Measurements from ENCODE around the gene ASPSCR1. TPM values are rescaled to one million over a fixed set of nuclear protein-coding genes. Genes with fewer than 3 reads are reported as not detected.

Gene ASPSCR1
- total RNA-seq, 6 donors from 2014 or later, result 26.0 to 96.4 (median 56.1) TPM

DNA sequence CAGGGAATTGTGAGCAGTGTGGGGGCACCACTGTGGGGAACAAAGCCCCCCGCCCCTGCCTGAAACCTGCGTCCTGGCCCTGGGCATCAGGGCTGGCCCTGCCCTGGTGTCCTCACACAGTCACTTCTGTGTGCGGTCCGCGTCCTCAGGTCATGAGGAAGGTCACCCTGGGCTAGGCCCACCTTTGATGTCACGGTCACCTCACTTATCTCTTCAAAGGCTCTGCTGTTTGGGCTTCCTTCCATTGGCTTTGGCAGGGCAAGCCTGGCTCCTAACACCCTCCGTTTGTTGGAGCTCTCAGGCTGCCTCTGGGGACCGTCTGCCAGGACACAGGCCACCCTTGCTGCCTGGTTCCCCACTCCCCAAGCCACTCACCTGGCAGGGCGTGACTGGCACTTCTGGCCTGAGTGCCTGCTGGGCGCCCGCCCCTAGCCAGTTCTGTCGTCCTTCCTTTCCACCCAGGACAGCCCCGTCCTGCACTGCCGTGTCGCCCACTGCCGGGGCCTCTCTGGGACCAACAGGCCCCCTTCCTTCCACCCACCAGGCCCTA, 36.4 kb downstream of the ASPSCR1 start:
- Histone ChIP-seq H3K36me3 (peaks cover 0 to 33% (median 7%) of the 10 kb centered on the region in 4 donors), H3K4me1 (peaks cover 0 to 47% (median 20%) of the 10 kb centered on the region in 4 donors), H3K9me3 (no peaks in the 10 kb centered on the region), H3K27ac (peak overlapping the region; percentile 75 to 91 (median 79)), H3K4me3 (peak overlapping the region in 2 of 4 donors; percentile 12 to 18), H3K27me3 (no peaks in the 10 kb centered on the region)
- TF ChIP-seq POLR2A (IDR thresholded peaks at IDR 0.05), result peak in 2 of 4 donors; percentile 26 to 79
- TF ChIP-seq POLR2AphosphoS5 (IDR thresholded peaks at IDR 0.05), result peak in 1 of 2 donors; percentile 56
- no peak for TF ChIP-seq EP300 (IDR thresholded peaks at IDR 0.05)
- 68 to 75% methylated on average over 13 to 15 of the region's 16 CpGs for WGBS, 2 donors
- ATAC-seq (ENCODE audit: low FRiP score in 2 of 2) (peak in 1 of 2 donors; percentile 56), DNase-seq (peak; percentile 82 to 85)

DNA sequence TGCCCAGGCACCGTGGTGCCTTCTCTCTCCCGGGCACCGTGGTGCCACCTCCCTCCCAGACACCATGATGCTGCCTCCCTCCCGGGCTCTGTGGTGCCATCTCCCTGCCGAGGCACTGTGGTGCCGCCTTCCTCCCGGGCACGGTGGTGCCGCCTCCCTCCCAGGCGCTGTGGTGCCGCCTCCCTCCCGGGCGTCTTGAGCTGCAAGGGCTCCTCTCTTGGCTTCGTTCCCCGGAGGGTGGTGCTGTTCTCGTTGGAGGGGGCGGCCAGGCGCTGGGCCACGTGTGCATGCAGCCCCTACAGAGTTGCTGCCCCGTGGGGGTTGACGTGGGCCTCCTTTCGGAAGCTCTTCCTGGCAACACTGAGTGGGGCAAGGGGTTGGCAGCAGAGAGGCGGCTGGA, 37.0 kb downstream of the ASPSCR1 start:
- ATAC-seq (ENCODE audit: low FRiP score in 2 of 2), result peak in 1 of 2 donors; percentile 5
- 57 to 67% methylated on average over 1 to 23 of the region's 23 CpGs for WGBS, 2 donors
- DNase-seq, result peak; percentile 61 to 85
- TF ChIP-seq POLR2AphosphoS5 (IDR thresholded peaks at IDR 0.05) (no peak), EP300 (IDR thresholded peaks at IDR 0.05) (no peak), POLR2A (IDR thresholded peaks at IDR 0.05) (no peak)
- TF ChIP-seq, protein P1, sequence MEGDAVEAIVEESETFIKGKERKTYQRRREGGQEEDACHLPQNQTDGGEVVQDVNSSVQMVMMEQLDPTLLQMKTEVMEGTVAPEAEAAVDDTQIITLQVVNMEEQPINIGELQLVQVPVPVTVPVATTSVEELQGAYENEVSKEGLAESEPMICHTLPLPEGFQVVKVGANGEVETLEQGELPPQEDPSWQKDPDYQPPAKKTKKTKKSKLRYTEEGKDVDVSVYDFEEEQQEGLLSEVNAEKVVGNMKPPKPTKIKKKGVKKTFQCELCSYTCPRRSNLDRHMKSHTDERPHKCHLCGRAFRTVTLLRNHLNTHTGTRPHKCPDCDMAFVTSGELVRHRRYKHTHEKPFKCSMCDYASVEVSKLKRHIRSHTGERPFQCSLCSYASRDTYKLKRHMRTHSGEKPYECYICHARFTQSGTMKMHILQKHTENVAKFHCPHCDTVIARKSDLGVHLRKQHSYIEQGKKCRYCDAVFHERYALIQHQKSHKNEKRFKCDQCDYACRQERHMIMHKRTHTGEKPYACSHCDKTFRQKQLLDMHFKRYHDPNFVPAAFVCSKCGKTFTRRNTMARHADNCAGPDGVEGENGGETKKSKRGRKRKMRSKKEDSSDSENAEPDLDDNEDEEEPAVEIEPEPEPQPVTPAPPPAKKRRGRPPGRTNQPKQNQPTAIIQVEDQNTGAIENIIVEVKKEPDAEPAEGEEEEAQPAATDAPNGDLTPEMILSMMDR (IDR thresholded peaks at IDR 0.05), result peak in 3 of 6 experiments; percentile 4 to 21 (median 18)
- H3K4me1 ChIP-seq, result peaks cover 0 to 52% (median 23%) of the 10 kb centered on the region in 4 donors
- H3K36me3 ChIP-seq, result peaks cover 0 to 32% (median 7%) of the 10 kb centered on the region in 4 donors
- H3K9me3 ChIP-seq, result no peaks in the 10 kb centered on the region
- H3K27ac ChIP-seq, result peak overlapping the region; percentile 21 to 91 (median 79)
- no peaks in the 10 kb centered on the region for H3K27me3 ChIP-seq
- peak overlapping the region in 2 of 4 donors; percentile 12 to 18 for H3K4me3 ChIP-seq

DNA sequence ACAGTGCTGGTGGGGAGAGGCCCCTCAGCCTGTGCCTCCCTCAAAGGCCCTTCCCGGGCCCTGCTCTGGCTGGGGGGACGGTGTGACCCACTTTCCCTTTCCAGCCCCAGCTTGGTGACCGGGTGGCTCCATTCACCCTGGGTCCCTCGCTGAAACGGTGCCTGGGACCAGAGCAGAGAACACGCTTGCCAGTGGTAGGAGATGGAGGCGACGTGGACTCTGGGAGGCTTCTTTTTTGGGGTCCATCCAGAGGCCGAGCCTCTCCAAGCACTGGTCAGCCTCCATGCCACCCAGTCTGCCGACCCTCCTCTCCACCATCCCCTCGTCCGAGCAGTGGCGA, 37.5 kb downstream of the ASPSCR1 start:
- Histone ChIP-seq H3K4me1 (peaks cover 0 to 57% (median 28%) of the 10 kb centered on the region in 4 donors), H3K36me3 (peaks cover 0 to 31% (median 7%) of the 10 kb centered on the region in 4 donors), H3K4me3 (no peak overlapping the region), H3K27me3 (no peaks in the 10 kb centered on the region), H3K27ac (peak overlapping the region; percentile 21 to 91 (median 79)), H3K9me3 (no peaks in the 10 kb centered on the region)
- ATAC-seq (ENCODE audit: low FRiP score in 2 of 2) (no peak), DNase-seq (peak in 1 of 2 donors; percentile 78)
- 81 to 91% methylated on average over 9 to 12 of the region's 13 CpGs for WGBS, 2 donors
- TF ChIP-seq POLR2A (IDR thresholded peaks at IDR 0.05) (no peak), EP300 (IDR thresholded peaks at IDR 0.05) (no peak), POLR2AphosphoS5 (IDR thresholded peaks at IDR 0.05) (no peak)
- TF ChIP-seq, protein P1 (IDR thresholded peaks at IDR 0.05), result no peak

DNA sequence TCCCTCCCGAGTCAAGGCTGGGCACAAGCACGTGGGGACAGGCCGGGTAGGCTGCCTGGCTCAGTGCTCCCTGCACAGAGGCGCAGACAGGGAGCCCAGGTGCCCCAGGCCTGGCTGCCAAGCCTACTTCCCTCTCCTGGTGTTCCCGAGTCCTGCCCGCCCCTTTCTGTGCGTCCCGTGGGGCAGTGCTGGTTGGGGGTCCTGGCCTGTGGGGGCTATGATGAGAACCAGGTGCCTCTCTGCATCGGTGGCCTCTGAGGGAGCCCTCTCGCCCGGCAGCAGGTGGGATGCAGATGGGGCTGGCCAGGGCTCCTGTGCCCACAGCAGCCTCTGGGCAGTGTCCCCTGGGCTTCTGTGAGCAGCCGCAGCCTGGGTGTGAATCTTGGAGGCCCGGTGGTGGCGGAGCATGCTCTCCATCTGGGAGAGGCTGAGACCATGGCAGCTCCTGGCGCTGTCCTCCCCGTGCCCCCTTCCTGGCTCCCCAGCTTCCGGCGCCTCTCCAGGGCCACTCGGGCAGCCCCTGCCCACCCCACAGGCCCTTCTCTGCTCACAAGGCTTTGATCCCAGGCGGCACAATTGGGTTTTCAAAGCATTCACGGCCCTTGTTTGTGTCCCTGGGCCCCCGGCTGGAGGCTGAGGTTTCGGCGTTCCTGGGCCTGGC, 38.0 kb downstream of the ASPSCR1 start:
- Histone ChIP-seq H3K4me1 (peaks cover 0 to 59% (median 30%) of the 10 kb centered on the region in 4 donors), H3K4me3 (no peak overlapping the region), H3K9me3 (no peaks in the 10 kb centered on the region), H3K27me3 (no peaks in the 10 kb centered on the region), H3K36me3 (peaks cover 0 to 31% (median 7%) of the 10 kb centered on the region in 4 donors), H3K27ac (peak overlapping the region in 2 of 4 donors; percentile 82 to 91)
- DNase-seq (peak in 1 of 2 donors; percentile 70), ATAC-seq (ENCODE audit: low FRiP score in 2 of 2) (no peak)
- no peak for TF ChIP-seq POLR2AphosphoS5 (IDR thresholded peaks at IDR 0.05)
- TF ChIP-seq, protein P1 (IDR thresholded peaks at IDR 0.05), result no peak
- TF ChIP-seq POLR2A (IDR thresholded peaks at IDR 0.05), result no peak
- no peak for TF ChIP-seq EP300 (IDR thresholded peaks at IDR 0.05)
- WGBS, 2 donors, result 74 to 78% methylated on average over 11 to 23 of the region's 24 CpGs

DNA sequence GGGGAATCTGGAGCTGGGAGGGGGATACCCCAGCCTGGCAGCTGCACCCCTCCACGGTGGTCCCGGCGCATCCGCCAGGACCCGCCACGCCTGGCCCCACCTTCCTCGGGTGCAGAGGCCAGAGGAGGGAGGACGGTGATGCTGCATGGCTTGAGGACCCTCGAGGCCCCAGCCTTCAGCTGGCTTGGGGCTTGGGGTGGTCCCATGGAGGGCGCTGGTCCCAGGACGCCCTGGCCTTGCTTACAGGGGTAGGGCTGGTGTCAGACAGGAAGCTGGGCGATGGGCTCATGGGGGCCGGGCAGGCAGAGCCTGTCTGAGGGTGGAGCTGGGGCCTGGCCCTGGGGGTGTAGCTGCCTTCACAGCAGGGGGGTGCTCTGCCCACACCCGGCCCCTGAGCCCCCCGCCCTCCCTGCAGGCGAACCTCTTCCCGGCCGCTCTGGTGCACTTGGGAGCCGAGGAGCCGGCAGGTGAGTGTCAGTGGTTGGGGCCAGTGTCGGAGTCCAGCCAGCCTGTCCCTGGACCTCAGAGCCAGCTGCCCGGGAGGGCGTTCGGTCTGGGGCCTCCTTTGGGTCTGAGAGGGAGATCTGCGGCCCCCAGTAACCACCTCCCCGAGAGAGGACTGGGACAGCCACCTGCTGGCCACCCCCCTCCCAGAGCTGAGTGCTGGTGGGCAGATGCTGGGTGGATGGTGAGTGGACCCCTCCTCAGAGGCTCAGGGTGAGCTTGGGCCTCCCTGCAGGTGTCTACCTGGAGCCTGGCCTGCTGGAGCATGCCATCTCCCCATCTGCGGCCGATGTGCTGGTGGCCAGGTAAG, 38.8 kb downstream of the ASPSCR1 start:
- H3K4me1 ChIP-seq, result peaks cover 4 to 65% (median 34%) of the 10 kb centered on the region in 4 donors
- no peaks in the 10 kb centered on the region for H3K27me3 ChIP-seq
- H3K36me3 ChIP-seq, result peaks cover 0 to 30% (median 6%) of the 10 kb centered on the region in 4 donors
- 71 to 80% methylated on average over 17 of the region's 28 CpGs for WGBS, 2 donors
- no peak overlapping the region for H3K4me3 ChIP-seq
- ATAC-seq (ENCODE audit: low FRiP score in 2 of 2), result no peak
- H3K27ac ChIP-seq, result peak overlapping the region in 2 of 4 donors; percentile 17 to 26
- no peaks in the 10 kb centered on the region for H3K9me3 ChIP-seq
- DNase-seq, result peak in 1 of 2 donors; percentile 72
- TF ChIP-seq, protein P1 (IDR thresholded peaks at IDR 0.05), result no peak
- TF ChIP-seq POLR2AphosphoS5 (IDR thresholded peaks at IDR 0.05) (no peak), POLR2A (IDR thresholded peaks at IDR 0.05) (no peak), EP300 (IDR thresholded peaks at IDR 0.05) (no peak)

Measured in upper lobe of left lung (tissue), 6 donors.